ENCODE measurements around the gene MYO9A. TPM values are rescaled to one million over a fixed set of nuclear protein-coding genes. Genes with fewer than 3 reads are reported as not detected.

Gene MYO9A
- polyA plus RNA-seq, 3 donors, result 3.9 to 6.6 (median 5.0) TPM

GRCh38 chr15:71800835-71801745 is 316.9 kb downstream of the MYO9A start:
- Mint-ChIP-seq H3K9me3 (peaks cover 0 to 6% (median 3%) of the 10 kb centered on the region in 7 donors), H3K27ac (no peak overlapping the region), H3K4me3 (no peak overlapping the region), H3K36me3 (no peaks in the 10 kb centered on the region), H3K4me1 (peaks cover 2% of the 10 kb centered on the region), H3K27me3 (ENCODE audit: low read depth in 3 of 3) (peaks cover 6 to 8% (median 7%) of the 10 kb centered on the region in 3 donors)
- peak in 2 of 3 donors; percentile 5 to 10 for DNase-seq
- Histone ChIP-seq H3K27ac (ENCODE audit: low read depth in 1 of 2, low read length in 2 of 2) (no peak overlapping the region), H3K36me3 (replicated peaks in 1 of 2; ENCODE audit: control insufficient read depth in 1 of 2, insufficient read depth in 2 of 2, low read length in 2 of 2) (no peaks in the 10 kb centered on the region), H3K4me1 (ENCODE audit: control insufficient read depth in 1 of 2, insufficient read depth in 2 of 2, low read length in 2 of 2) (no peaks in the 10 kb centered on the region), H3K9me3 (replicated peaks in 1 of 2; ENCODE audit: control insufficient read depth in 1 of 2, insufficient read depth in 1 of 2, low read length in 2 of 2) (no peaks in the 10 kb centered on the region), H3K4me3 (replicated peaks in 1 of 3; ENCODE audit: low read depth in 2 of 3, low read length in 3 of 3) (no peak overlapping the region), H4K20me1 (ENCODE audit: insufficient read depth, low read length) (no peaks in the 10 kb centered on the region), H3K9ac (ENCODE audit: insufficient read depth, low read length, poor library complexity, severe bottlenecking) (no peak overlapping the region), H3K27me3 (ENCODE audit: control insufficient read depth in 2 of 2, insufficient read depth in 2 of 2, low read length in 2 of 2) (no peaks in the 10 kb centered on the region), H2AFZ (ENCODE audit: insufficient read depth, low read depth, low read length, poor library complexity, severe bottlenecking) (no peak overlapping the region), H3K4me2 (replicated peaks; ENCODE audit: extremely low read depth, low read length, poor library complexity, severe bottlenecking) (no peak overlapping the region), H3K79me2 (ENCODE audit: insufficient read depth, low read length) (no peaks in the 10 kb centered on the region)
- 74% methylated on average over 16 of the region's 17 CpGs for WGBS (ENCODE audit: insufficient coverage)
- intact Hi-C loops (cut with micrococcal nuclease), result loop anchor here in 1 of 2 donors (2.0 kb wide), 1 partner anchor 56 kb away; no protein-coding TSS in a partner anchor
- peak; percentile 60 for TF ChIP-seq CTCF (IDR thresholded peaks at IDR 0.05)

GRCh38 chr15:71800190-71800589 is 317.8 kb downstream of the MYO9A start:
- Mint-ChIP-seq H3K27me3 (ENCODE audit: low read depth in 3 of 3) (peaks cover 6 to 8% (median 7%) of the 10 kb centered on the region in 3 donors), H3K36me3 (no peaks in the 10 kb centered on the region), H3K27ac (no peak overlapping the region), H3K9me3 (peaks cover 0 to 6% (median 3%) of the 10 kb centered on the region in 7 donors), H3K4me1 (peaks cover 2% of the 10 kb centered on the region), H3K4me3 (no peak overlapping the region)
- H2AFZ ChIP-seq (ENCODE audit: insufficient read depth, low read depth, low read length, poor library complexity, severe bottlenecking), result no peak overlapping the region
- H3K79me2 ChIP-seq (ENCODE audit: insufficient read depth, low read length), result no peaks in the 10 kb centered on the region
- H3K27ac ChIP-seq (ENCODE audit: low read depth in 1 of 2, low read length in 2 of 2), result no peak overlapping the region
- H3K9me3 ChIP-seq (replicated peaks in 1 of 2; ENCODE audit: control insufficient read depth in 1 of 2, insufficient read depth in 1 of 2, low read length in 2 of 2), result no peaks in the 10 kb centered on the region
- no peak overlapping the region for H3K9ac ChIP-seq (ENCODE audit: insufficient read depth, low read length, poor library complexity, severe bottlenecking)
- no peak overlapping the region for H3K4me2 ChIP-seq (replicated peaks; ENCODE audit: extremely low read depth, low read length, poor library complexity, severe bottlenecking)
- no peaks in the 10 kb centered on the region for H3K36me3 ChIP-seq (replicated peaks in 1 of 2; ENCODE audit: control insufficient read depth in 1 of 2, insufficient read depth in 2 of 2, low read length in 2 of 2)
- intact Hi-C loops (cut with micrococcal nuclease), result loop anchor here in 1 of 2 donors (2.0 kb wide), 1 partner anchor 55 kb away; no protein-coding TSS in a partner anchor
- H3K4me1 ChIP-seq (ENCODE audit: control insufficient read depth in 1 of 2, insufficient read depth in 2 of 2, low read length in 2 of 2), result no peaks in the 10 kb centered on the region
- no peaks in the 10 kb centered on the region for H3K27me3 ChIP-seq (ENCODE audit: control insufficient read depth in 2 of 2, insufficient read depth in 2 of 2, low read length in 2 of 2)
- WGBS (ENCODE audit: insufficient coverage), result 94% methylated on average over 3 of the region's 3 CpGs
- H3K4me3 ChIP-seq (replicated peaks in 1 of 3; ENCODE audit: low read depth in 2 of 3, low read length in 3 of 3), result no peak overlapping the region
- DNase-seq, result no peak
- no peak for TF ChIP-seq CTCF (IDR thresholded peaks at IDR 0.05)
- H4K20me1 ChIP-seq (ENCODE audit: insufficient read depth, low read length), result no peaks in the 10 kb centered on the region
